Measurements from ENCODE around the gene USB1. TPM values are rescaled to one million over a fixed set of nuclear protein-coding genes. Genes with fewer than 3 reads are reported as not detected.
A peak's percentile ranks its signal among the peaks of the same experiment; 100 is the strongest.

The USB1 gene
- total and polyA plus RNA-seq, 9 donors: 8.5 to 30.7 (median 22.5) TPM

- no peak for DNase-seq
- no peak overlapping the region for H3K4me3 ChIP-seq
- intact Hi-C loops (cut with DNase I): no loop called here
- H3K4me1 ChIP-seq (ENCODE audit: insufficient read depth): peaks cover 5% of the 10 kb centered on the region
- H3K27me3 ChIP-seq: no peaks in the 10 kb centered on the region
- no peak overlapping the region for H3K27ac ChIP-seq
- no peaks in the 10 kb centered on the region for H3K36me3 ChIP-seq
- no peak for TF ChIP-seq CTCF (IDR thresholded peaks at IDR 0.05)
- no peak for TF ChIP-seq POLR2A (IDR thresholded peaks at IDR 0.05)
- TF ChIP-seq EP300 (IDR thresholded peaks at IDR 0.05): no peak
- no peaks in the 10 kb centered on the region for H3K9me3 ChIP-seq
- 74 to 87% (median 81%) methylated on average over 7 of the region's 7 CpGs for WGBS, 3 donors
These were observed 19.6 kb upstream of the USB1 start for GRCh38 chr16:57981636-57982035.

GRCh38 chr16:57982385-57982784 is 18.8 kb upstream of the USB1 start:
- no peak for DNase-seq
- WGBS, 3 donors: 78 to 84% (median 83%) methylated on average over 5 of the region's 5 CpGs
- Histone ChIP-seq H3K27ac (no peak overlapping the region), H3K4me3 (no peak overlapping the region), H3K36me3 (no peaks in the 10 kb centered on the region), H3K4me1 (ENCODE audit: insufficient read depth) (peaks cover 5% of the 10 kb centered on the region), H3K27me3 (no peaks in the 10 kb centered on the region), H3K9me3 (no peaks in the 10 kb centered on the region)
- TF ChIP-seq EP300 (IDR thresholded peaks at IDR 0.05) (no peak), CTCF (IDR thresholded peaks at IDR 0.05) (no peak), POLR2A (IDR thresholded peaks at IDR 0.05) (no peak)
- intact Hi-C loops (cut with DNase I): no loop called here

- 9 to 11% (median 10%) methylated on average over 55 to 64 of the region's 64 CpGs for WGBS, 3 donors
- DNase-seq: peak; percentile 90 to 94 (median 91)
- intact Hi-C loops (cut with DNase I): loop anchor here in 1 of 4 donors (5.0 kb wide), 1 partner anchor 402 kb away; no protein-coding TSS in a partner anchor
- Histone ChIP-seq H3K9me3 (no peaks in the 10 kb centered on the region), H3K27ac (peak overlapping the region in 1 of 2 donors; percentile 65), H3K4me1 (ENCODE audit: insufficient read depth) (peaks cover 5% of the 10 kb centered on the region), H3K4me3 (peak overlapping the region; percentile 51), H3K27me3 (no peaks in the 10 kb centered on the region), H3K36me3 (no peaks in the 10 kb centered on the region)
- TF ChIP-seq EP300 (IDR thresholded peaks at IDR 0.05) (no peak), POLR2A (IDR thresholded peaks at IDR 0.05) (no peak), CTCF (IDR thresholded peaks at IDR 0.05) (no peak)
These were observed 16.6 kb upstream of the USB1 start for GRCh38 chr16:57984443-57985203.

- intact Hi-C loops (cut with DNase I): loop anchor here in 1 of 4 donors (5.0 kb wide), 1 partner anchor 403 kb away; no protein-coding TSS in a partner anchor
- TF ChIP-seq CTCF (IDR thresholded peaks at IDR 0.05) (no peak), POLR2A (IDR thresholded peaks at IDR 0.05) (no peak), EP300 (IDR thresholded peaks at IDR 0.05) (no peak)
- DNase-seq: peak in 2 of 5 donors; percentile 36 to 37
- Histone ChIP-seq H3K9me3 (no peaks in the 10 kb centered on the region), H3K4me3 (peak overlapping the region; percentile 51), H3K27me3 (no peaks in the 10 kb centered on the region), H3K27ac (peak overlapping the region in 1 of 2 donors; percentile 65), H3K36me3 (no peaks in the 10 kb centered on the region), H3K4me1 (ENCODE audit: insufficient read depth) (peaks cover 5% of the 10 kb centered on the region)
- WGBS, 3 donors: 13 to 14% (median 14%) methylated on average over 60 to 62 of the region's 62 CpGs
These were observed 15.7 kb upstream of the USB1 start for GRCh38 chr16:57985204-57986181.
